Measurements from ENCODE around the gene POLR1F. TPM values are rescaled to one million over a fixed set of nuclear protein-coding genes. Genes with fewer than 3 reads are reported as not detected.

Gene POLR1F
- total and polyA plus RNA-seq, 2 donors (not counting 1 experiment from before 2014, with no cell fraction given) = 10.6 to 13.8 TPM

DNA sequence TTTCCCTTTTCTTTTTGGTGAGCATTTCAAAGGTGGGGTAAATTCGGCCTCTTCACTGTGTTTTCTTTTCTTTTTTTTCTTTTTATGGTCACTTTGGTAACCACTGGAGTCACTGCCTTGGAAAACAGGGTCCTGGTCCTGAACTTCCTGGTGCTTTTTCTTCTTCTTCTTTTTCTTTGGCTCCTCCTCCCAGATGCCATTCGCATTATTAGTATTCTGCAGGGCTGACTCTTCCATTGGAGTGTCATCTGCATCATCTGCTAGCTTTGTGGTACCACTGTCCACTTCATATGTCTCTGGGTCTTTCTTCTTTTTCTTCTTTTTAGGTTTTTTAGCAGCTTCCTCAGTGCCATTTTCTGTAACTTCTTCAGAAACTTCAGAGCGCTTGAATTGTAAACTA, 10.5 kb downstream of the POLR1F start:
- Mint-ChIP-seq H3K27ac (no peak overlapping the region), H3K9me3 (ENCODE audit: insufficient read depth) (no peaks in the 10 kb centered on the region), H3K4me1 (no peaks in the 10 kb centered on the region), H3K27me3 (no peaks in the 10 kb centered on the region), H3K4me3 (no peak overlapping the region)
- Histone ChIP-seq H2AFZ (ENCODE audit: insufficient read depth, low read depth, low read length, poor library complexity, severe bottlenecking) (no peak overlapping the region), H3K9me3 (ENCODE audit: control extremely low read depth in 1 of 3, control insufficient read depth in 2 of 3, insufficient read depth in 1 of 3, low read length in 2 of 3) (no peaks in the 10 kb centered on the region), H4K20me1 (ENCODE audit: control insufficient read depth, insufficient read depth, low read length, poor library complexity, severe bottlenecking) (no peaks in the 10 kb centered on the region), H3K4me2 (replicated peaks; ENCODE audit: low read depth, low read length, poor library complexity, severe bottlenecking) (no peak overlapping the region), H3K9ac (ENCODE audit: low read length) (no peak overlapping the region), H3K36me3 (replicated peaks in 1 of 2; ENCODE audit: control extremely low read depth in 1 of 2, control insufficient read depth in 1 of 2, extremely low read depth in 1 of 2, insufficient read depth in 2 of 2, low read length in 1 of 2) (peaks cover 12 to 33% of the 10 kb centered on the region in 2 experiments), H3K4me3 (ENCODE audit: control extremely low read depth in 1 of 5, extremely low read depth in 1 of 5, insufficient read depth in 1 of 5, low read depth in 2 of 5, low read length in 4 of 5) (no peak overlapping the region), H3K27ac (ENCODE audit: low read length in 2 of 2) (no peak overlapping the region), H3K79me2 (ENCODE audit: control insufficient read depth, insufficient read depth, low read length) (peaks cover 7% of the 10 kb centered on the region), H3K27me3 (replicated peaks in 1 of 4; ENCODE audit: control extremely low read depth in 1 of 4, control insufficient read depth in 3 of 4, insufficient read depth in 4 of 4, low read length in 3 of 4) (no peaks in the 10 kb centered on the region), H3K4me1 (ENCODE audit: control insufficient read depth in 2 of 2, insufficient read depth in 2 of 2, low read length in 2 of 2) (no peaks in the 10 kb centered on the region)
- no peak for DNase-seq
- intact Hi-C loops (cut with micrococcal nuclease) = no loop called here
- TF ChIP-seq EZH2 (IDR thresholded peaks at IDR 0.05; ENCODE audit: borderline replicate concordance, insufficient read depth, low read depth, low read length, poor library complexity, severe bottlenecking) = no peak
- TF ChIP-seq, protein P1, sequence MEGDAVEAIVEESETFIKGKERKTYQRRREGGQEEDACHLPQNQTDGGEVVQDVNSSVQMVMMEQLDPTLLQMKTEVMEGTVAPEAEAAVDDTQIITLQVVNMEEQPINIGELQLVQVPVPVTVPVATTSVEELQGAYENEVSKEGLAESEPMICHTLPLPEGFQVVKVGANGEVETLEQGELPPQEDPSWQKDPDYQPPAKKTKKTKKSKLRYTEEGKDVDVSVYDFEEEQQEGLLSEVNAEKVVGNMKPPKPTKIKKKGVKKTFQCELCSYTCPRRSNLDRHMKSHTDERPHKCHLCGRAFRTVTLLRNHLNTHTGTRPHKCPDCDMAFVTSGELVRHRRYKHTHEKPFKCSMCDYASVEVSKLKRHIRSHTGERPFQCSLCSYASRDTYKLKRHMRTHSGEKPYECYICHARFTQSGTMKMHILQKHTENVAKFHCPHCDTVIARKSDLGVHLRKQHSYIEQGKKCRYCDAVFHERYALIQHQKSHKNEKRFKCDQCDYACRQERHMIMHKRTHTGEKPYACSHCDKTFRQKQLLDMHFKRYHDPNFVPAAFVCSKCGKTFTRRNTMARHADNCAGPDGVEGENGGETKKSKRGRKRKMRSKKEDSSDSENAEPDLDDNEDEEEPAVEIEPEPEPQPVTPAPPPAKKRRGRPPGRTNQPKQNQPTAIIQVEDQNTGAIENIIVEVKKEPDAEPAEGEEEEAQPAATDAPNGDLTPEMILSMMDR (IDR thresholded peaks at IDR 0.05) = no peak
- 100% methylated on average over 1 of the region's 3 CpGs for WGBS (ENCODE audit: insufficient coverage)
- CTCF ChIA-PET = no interaction called here
- POLR2A ChIA-PET = no interaction called here
- no peak for ATAC-seq (ENCODE audit: low read depth)

DNA sequence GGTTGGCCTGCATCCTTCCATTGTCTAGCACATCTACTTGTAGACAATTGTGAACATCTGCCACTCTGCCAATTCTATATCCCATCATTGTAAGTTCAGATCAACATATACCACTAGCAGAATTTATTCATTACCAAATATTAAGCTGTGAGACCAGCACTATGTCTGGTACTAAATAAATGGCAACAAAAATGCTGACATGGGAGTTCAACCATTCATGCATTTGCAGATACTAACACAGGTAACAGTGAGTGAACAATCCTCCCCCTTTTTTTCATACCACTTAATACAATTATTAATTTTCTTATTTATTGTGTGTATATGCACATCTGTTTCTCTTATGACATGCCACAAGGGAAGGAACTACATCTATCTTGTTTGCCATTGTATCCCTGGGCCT, 11.9 kb downstream of the POLR1F start:
- Histone ChIP-seq H3K79me2 (ENCODE audit: control insufficient read depth, insufficient read depth, low read length) (peaks cover 2% of the 10 kb centered on the region), H3K4me1 (ENCODE audit: control insufficient read depth in 2 of 2, insufficient read depth in 2 of 2, low read length in 2 of 2) (no peaks in the 10 kb centered on the region), H3K9me3 (ENCODE audit: control extremely low read depth in 1 of 3, control insufficient read depth in 2 of 3, insufficient read depth in 1 of 3, low read length in 2 of 3) (peaks cover 0 to 3% (median 0%) of the 10 kb centered on the region in 3 donors), H3K36me3 (replicated peaks in 1 of 2; ENCODE audit: control extremely low read depth in 1 of 2, control insufficient read depth in 1 of 2, extremely low read depth in 1 of 2, insufficient read depth in 2 of 2, low read length in 1 of 2) (peaks cover 6 to 28% of the 10 kb centered on the region in 2 experiments), H2AFZ (ENCODE audit: insufficient read depth, low read depth, low read length, poor library complexity, severe bottlenecking) (no peak overlapping the region), H3K27me3 (replicated peaks in 1 of 4; ENCODE audit: control extremely low read depth in 1 of 4, control insufficient read depth in 3 of 4, insufficient read depth in 4 of 4, low read length in 3 of 4) (no peaks in the 10 kb centered on the region), H3K4me2 (replicated peaks; ENCODE audit: low read depth, low read length, poor library complexity, severe bottlenecking) (no peak overlapping the region), H3K9ac (ENCODE audit: low read length) (no peak overlapping the region), H4K20me1 (ENCODE audit: control insufficient read depth, insufficient read depth, low read length, poor library complexity, severe bottlenecking) (no peaks in the 10 kb centered on the region), H3K27ac (ENCODE audit: low read length in 2 of 2) (no peak overlapping the region), H3K4me3 (ENCODE audit: control extremely low read depth in 1 of 5, extremely low read depth in 1 of 5, insufficient read depth in 1 of 5, low read depth in 2 of 5, low read length in 4 of 5) (no peak overlapping the region)
- no peaks in the 10 kb centered on the region for H3K27me3 Mint-ChIP-seq
- ChIA-PET POLR2A (no interaction called here), CTCF (no interaction called here)
- ATAC-seq (ENCODE audit: low read depth) = no peak
- DNase-seq = no peak
- H3K4me3 Mint-ChIP-seq = no peak overlapping the region
- intact Hi-C loops (cut with micrococcal nuclease) = no loop called here
- H3K9me3 Mint-ChIP-seq (ENCODE audit: insufficient read depth) = no peaks in the 10 kb centered on the region
- TF ChIP-seq, protein P1 (IDR thresholded peaks at IDR 0.05) = no peak
- no peak for TF ChIP-seq EZH2 (IDR thresholded peaks at IDR 0.05; ENCODE audit: borderline replicate concordance, insufficient read depth, low read depth, low read length, poor library complexity, severe bottlenecking)
- no peaks in the 10 kb centered on the region for H3K4me1 Mint-ChIP-seq
- no peak overlapping the region for H3K27ac Mint-ChIP-seq
